Measurements from ENCODE around the gene RLN2.
"Not testable (repeated sequence)": the region's sequence is repeated elsewhere in the genome, so short reads cannot be mapped to it uniquely, and the experiment has no call there.

Gene RLN2, protein sequence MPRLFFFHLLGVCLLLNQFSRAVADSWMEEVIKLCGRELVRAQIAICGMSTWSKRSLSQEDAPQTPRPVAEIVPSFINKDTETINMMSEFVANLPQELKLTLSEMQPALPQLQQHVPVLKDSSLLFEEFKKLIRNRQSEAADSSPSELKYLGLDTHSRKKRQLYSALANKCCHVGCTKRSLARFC

DNA sequence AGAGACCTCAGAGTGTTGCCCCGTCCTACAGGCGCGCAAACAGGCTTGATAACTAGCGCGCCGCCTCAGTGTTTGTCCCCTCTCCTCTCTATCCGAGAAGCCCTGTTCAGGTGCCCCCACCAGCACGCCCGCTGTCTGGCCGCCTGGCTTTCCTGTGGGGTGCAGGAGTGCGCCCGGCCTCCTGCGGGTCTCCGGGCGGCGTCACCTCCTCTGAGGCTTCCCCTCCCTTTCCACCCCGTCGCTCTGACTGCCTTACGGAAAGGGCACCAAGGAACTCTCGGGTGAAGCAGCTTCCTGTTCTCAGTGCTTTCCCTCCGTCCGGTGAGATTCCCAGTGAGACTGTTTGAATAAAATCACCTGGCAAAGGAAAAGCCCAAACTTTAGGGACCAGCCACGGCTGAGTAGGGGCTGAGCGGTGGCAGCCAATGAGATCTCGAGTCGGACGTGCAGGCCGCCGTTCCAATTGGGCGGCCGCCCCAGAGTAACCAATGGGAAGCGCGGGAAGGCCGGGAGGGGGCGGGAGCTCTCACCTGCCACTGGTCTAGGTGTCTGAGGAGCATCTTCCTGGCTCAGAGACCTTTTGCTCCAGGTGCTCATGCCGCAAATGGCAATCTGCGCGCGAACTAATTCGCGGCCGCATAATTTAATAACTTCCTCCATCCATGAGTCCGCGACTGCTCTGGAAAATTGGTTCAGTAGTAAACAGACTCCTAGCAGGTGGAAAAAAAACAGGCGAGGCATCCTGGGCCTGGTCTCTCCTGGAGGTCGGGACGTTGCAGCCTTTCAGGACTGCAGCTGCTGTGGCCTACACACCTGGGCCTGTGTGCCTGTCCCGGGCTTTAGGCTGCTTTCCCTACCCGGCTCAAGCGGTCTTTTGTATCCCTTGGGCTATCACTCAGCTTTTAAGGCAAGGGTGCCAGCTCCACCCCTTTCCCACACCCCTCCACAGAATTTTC lies at the start of gene RLN2:
TSS of gene RLN2 (minus strand) at position 877 of the 956 bp plus-strand sequence. CDS start at position 741, 136 bp downstream.
- DNase-seq (ENCODE audit: low read depth) = not testable (repeated sequence)

DNA sequence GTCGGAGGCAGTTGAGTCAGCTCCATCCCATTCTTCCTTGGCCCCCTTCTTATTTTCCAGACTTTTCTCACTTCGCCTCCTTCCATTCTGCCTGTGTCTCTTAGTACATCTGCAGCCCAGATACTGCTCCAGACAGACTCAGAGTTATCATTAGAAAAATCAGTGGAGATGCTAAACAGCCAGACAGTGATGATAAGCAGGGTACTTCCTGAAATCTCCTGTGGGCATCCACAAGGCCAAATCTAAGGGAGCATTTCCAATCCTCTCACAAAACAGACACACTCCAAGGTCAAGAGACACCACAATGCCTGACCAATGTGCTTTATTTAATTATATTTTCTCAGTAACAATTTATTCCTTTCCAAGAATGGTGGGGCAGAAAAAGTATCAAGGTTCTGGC lies 49.7 kb upstream of the RLN2 start:
- no peak for DNase-seq (ENCODE audit: low read depth)

DNA sequence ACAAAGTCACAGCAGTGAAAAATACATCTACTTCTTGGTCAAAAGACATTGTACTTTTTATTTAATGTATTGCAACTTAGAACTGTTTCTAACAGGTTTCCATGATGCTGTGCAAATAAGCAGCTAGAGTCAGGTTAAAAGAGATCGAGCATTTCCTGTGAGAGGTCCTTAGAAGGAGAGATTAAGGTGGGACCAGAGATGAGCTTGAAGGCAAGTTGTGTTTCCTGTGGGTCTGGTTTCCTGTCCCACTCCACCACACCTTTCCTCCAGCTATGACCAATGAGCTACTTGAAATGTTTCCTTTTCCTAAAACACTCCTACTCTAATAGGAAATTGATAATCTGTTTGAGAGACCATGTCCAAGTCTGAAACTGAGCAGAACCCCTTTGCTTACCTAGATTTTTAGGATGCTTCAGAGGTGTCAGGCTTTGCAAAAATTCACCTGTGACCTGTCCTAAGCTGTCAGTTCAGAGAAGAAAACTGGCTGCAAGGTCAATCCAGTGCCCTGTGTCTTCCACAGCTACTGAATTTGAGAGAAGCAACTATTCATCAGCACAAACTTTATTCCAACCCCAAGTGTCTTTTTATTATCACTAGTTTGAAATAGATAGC lies 48.2 kb upstream of the RLN2 start:
- DNase-seq (ENCODE audit: low read depth) = no peak

DNA sequence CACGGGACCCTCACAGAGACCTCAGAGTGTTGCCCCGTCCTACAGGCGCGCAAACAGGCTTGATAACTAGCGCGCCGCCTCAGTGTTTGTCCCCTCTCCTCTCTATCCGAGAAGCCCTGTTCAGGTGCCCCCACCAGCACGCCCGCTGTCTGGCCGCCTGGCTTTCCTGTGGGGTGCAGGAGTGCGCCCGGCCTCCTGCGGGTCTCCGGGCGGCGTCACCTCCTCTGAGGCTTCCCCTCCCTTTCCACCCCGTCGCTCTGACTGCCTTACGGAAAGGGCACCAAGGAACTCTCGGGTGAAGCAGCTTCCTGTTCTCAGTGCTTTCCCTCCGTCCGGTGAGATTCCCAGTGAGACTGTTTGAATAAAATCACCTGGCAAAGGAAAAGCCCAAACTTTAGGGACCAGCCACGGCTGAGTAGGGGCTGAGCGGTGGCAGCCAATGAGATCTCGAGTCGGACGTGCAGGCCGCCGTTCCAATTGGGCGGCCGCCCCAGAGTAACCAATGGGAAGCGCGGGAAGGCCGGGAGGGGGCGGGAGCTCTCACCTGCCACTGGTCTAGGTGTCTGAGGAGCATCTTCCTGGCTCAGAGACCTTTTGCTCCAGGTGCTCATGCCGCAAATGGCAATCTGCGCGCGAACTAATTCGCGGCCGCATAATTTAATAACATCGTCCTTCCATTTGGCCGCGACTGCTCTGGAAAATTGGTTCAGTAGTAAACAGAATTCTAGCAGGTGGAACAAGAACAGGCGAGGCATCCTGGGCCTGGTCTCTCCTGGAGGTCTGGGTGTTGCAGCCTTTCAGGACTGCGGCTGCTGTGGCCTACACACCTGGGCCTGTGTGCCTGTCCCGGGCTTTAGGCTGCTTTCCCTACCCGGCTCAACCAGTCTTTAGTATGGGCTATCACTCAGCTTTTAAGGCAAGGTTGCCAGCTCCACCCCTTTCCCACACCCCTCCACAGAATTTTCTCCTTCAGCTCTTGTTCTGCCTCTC lies 34.8 kb upstream of the RLN2 start, which contains the start of gene RLN1:
TSS of gene RLN1 (minus strand) at position 885 of the 990 bp plus-strand sequence. CDS start at position 755, 130 bp downstream.
- DNase-seq (ENCODE audit: low read depth) = not testable (repeated sequence)

DNA sequence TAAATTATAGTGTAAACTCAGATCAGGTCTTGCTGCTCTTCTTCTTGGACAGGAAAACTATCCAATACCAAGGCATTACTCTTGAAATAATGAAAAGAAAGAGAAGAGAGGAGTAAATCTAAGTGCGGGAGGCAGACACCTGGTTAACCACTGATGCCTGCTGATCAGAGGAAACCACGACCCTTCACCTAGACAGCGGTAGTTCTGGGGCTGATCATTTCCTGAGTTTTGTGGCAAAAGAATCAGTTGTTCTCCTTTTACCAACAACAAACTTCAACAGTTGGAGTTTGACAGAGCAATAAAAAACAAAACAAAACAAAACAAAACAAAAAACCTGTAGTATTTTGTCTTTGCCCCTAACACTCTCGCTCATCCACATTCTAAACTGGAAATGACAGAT lies 32.2 kb upstream of the RLN2 start:
- DNase-seq (ENCODE audit: low read depth) = no peak

DNA sequence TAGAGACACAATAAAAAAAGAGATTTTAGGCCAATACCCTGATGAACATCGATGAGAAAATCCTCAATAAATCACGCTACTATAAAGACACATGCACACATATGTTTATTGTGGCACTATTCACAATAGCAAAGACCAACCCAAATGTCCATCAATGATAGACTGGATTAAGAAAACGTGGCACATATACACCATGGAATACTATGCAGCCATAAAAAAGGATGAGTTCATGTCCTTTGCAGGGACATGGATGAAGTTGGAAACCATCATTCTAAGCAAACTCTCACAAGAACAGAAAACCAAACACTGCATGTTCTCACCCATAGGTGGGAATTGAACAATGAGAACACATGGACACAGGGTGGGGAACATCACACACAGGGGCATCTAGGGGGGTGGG lies 26.8 kb upstream of the RLN2 start:
- not testable (repeated sequence) for DNase-seq (ENCODE audit: low read depth)

DNA sequence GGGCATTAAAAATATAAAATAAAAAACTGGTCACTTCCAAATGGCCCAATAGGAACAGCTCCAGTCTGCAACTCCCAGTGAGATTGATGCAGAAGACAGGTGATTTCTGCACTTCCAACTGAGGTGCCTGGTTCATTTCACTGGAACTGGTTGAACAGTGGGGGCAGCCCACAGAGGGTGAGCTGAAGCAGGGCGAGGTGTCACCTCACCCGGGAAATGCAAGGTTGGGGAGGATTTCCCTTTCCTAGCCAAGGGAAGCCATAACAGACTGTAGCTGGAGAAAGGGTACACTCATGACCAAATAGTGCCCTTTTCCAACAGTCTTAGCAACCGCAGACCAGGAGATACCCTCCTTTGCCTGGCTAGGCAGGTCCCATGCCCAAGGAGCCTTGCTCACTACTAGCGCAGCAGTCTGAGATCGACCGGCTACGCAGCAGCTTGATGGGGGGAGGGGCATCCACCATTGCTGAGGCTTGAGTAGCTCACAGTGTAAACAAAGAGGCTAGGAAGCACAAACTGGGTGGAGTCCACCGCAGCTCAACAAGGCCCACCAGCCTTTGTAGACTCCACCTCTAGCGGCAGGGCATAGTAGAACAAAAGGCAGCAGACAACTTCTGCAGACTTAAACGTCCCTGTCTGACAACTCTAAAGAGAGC lies 22.5 kb upstream of the RLN2 start:
- no peak for DNase-seq (ENCODE audit: low read depth)

DNA sequence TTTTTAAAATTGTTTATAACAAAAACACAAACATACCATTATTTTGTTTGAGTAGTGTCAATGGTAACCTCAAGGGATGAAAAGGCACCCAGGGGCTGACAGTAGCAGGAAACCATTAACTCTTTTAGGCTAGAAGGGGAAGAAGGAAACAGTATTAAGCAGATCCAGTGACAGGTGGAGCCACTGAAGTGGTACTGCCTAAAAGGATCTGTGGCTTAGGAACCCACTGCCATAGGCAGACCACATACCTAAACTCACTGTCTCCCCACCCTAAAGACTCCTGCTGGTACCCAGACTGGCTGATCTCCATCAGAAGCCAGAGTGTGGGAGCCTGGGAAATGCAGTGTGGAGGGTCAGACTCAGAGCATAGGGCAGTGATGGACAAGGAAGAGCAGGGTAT lies 21.7 kb upstream of the RLN2 start:
- no peak for DNase-seq (ENCODE audit: low read depth)

DNA sequence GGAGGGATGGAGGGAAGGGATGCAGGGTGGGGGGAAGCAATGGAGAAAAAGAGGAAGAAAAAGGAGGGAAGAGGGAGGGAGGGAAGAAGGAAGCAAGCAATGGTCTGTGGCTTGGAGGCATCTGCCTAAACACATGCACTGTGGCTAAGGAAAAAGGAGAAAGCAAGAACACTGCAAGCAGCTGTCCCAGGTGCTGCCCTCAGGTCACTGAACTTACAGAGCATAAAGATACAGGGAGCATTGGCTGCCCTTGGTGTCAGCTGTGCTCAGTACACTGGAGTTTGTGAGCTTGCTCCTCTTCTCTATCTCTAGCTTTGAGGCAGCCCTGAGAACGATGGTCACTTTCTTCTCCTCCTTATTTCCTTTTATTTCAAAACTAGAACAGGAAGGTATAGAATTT lies 17.1 kb upstream of the RLN2 start:
- DNase-seq (ENCODE audit: low read depth) = not testable (repeated sequence)

DNA sequence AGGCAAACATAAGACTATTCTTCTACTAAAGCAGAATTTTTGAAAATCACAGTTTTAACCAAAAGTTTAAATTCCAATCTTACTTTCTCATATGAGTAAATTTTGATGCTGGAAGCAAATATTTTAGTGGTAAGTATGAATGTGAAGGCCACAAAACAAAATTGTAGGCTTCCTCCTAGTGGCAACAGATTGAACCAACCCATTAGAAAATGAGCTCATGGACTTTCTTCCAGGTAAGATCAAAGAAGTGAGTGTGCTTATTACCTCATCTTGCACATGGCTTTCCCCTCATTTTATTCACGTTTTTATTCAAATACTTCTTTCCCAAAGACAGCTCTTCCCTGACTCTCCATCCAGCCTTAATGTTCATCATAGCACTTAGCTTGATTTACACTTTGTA lies 16.5 kb upstream of the RLN2 start:
- DNase-seq (ENCODE audit: low read depth) = peak; percentile 9

DNA sequence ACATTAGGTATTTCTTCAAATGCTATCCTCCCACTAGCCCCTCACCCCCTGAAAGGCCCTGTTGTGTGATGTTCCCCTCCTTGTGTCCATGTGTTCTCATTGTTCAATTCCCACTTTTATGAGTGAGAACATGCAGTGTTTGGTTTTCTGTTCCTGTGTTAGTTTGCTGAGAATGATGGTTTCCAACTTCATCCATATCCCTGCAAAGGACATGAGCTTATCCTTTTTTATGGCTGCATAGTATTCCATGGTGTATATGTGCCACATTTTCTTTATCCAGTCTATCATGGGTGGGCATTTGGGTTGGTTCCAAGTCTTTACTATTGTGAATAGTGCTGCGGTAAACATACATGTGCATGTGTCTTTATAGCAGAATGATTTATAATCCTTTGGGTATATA lies 11.9 kb upstream of the RLN2 start:
- DNase-seq (ENCODE audit: low read depth) = not testable (repeated sequence)

DNA sequence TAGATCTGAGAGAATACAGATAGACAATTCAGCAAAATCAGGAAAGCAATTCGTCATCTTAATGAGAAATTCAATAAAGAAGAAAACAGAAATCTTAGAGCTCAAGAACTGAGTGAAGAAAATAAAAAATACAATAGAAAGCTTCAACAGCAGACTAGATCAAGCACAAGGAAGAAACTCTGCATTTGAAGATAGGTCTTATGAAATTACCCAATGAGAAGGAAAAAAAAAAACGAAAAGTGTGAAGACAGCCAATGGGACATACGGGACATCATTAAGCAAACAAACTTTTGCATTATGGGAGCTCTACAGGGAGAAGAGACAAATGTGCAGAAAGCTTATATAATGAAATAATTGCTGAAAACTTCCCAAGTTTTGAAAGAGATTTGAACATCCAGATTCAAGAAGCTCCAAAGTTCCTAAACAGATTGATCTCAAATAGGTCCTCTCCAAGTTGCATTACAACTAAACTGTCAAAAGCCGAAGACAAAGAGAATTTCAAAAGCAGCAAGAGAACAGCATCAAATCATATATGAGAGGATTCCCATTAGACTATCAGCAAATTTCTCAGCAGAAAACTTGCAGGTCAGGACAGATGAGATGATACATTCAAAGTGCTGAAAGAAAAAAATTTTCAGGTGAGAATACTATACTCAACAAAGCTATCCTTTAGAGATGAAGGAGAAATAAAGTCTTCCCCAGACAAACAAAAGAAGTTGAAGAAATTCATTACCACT lies 10.8 kb upstream of the RLN2 start:
- DNase-seq (ENCODE audit: low read depth) = no peak

DNA sequence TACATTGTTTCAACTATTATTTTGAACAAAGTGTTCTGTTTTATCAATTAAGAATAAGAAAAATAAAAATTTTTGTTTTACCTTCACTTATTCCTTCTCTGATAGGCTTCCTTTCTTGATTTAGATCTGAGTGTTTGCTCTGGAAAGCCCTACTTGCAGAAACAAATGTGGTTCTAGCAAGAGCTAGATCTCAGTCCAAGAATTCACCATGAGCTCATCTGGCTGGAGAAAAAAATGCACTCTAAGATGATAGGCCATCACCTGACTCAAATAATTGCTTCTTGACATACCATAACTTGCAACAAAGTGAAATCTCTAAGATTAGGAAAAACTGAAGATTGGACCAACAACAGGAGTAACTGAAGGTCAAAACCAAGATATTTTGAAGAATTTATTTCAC lies 6.3 kb upstream of the RLN2 start:
- no peak for DNase-seq (ENCODE audit: low read depth)

DNA sequence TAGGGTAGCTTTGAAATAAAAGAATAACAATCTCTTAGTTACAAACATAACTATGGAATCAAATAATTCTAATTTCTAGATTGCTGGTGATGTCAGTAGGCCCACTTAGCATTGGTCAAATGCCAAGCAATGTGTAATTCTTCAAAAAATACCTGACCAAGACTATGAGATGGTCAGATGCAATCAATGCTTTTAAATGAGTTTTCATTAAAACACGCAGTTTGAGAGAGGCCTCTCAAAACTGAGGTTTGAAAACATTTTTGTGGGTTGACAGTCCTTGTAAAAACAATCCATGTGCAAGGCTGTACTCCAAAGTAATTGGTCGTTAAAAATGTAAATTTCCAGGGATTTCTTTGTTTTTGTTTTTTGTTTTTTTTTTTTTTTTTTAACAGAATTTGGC lies 1.2 kb upstream of the RLN2 start:
- DNase-seq (ENCODE audit: low read depth) = peak; percentile 3

DNA sequence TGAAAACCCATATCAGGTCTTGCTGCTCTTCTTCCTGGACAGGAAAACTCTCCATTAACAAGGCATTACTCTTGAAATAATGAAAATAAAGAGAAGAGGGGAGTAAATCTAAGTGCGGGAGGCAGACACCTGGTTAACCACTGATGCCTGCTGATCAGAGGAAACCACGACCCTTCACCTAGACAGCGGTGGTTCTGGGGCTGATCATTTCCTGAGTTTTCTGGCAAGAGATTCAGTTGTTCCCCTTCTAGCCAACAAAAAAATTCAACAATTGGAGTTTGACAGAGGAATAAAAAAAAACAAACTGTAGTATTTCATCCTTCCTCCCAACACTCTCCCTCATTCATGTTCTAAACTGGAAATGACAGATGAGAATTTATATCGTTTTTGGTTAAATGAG lies 3.0 kb downstream of the RLN2 start:
- no peak for DNase-seq (ENCODE audit: low read depth)

DNA sequence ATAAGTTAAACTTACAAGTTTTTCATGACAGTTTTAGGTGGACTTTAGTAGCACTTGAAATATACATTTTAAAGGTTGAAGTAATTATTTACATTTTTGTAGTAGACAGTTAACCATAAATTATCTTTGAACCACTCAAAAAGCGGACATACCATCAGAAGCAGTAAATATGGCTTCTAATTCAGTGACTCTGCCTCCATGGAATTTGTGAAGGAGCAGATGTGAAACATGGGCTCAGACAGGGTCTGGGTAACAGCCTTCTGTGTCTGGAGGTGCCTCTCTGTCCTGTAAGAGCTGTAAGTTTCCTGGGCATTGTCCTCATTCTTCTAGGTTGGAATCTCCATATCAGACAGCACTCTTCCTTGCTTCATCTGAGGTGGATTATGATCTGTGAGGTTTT lies 12.4 kb downstream of the RLN2 start:
- no peak for DNase-seq (ENCODE audit: low read depth)

DNA sequence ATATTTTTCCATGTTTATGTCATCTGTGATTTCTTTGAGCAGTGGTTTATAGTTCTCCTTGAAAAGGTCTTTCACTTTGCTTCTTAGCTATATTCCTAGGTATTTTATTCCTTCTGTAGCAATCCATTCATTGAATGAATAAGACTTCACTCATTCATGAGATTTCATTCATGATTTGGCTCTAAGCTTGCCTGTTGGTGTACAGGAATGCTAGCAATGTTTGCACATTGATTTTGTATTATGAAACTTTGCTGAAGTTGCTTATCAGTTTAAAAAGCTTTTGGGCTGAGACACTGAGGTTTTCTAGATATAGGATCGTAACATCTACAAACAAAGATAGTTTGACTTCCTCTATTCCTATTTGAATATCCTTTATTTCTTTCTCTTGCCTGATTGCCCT lies 15.9 kb downstream of the RLN2 start:
- DNase-seq (ENCODE audit: low read depth) = no peak

DNA sequence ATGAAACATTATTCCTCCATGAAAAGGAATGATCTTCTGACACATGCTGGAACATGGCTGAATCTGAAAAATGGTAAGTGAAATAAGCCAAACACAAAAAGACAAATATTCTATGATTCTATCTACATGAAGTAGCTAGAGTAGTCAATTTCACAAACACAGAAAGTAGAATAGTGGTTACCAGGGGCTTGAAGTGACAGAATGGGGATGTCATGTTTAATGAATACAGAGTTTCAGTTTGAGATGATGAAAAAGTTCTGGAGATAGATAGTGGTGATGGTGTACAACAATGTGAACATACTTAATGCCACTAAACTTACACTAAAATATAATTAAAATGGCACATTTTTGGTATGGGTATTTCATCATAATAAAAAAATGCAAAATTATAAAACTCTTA lies 18.3 kb downstream of the RLN2 start:
- DNase-seq (ENCODE audit: low read depth) = no peak

DNA sequence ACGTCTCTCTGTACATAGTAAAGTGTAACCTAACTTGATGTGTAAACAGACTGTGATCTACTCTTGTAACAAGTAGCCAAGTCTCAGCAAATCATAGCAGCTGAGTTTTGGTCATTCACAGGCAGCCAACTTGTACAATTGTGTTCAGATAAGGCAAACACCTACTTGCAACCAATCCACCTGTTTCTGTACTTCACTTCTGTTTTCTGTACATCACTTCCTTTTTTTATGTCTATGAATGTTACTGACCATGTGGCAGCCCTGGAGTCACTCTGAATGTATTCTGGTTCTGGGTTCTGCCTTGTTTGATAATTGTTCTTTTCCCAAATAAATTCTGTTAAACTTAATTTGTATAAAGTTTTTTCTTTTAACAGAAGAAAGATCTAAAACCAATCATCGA lies 26.0 kb downstream of the RLN2 start:
- DNase-seq (ENCODE audit: low read depth) = no peak

DNA sequence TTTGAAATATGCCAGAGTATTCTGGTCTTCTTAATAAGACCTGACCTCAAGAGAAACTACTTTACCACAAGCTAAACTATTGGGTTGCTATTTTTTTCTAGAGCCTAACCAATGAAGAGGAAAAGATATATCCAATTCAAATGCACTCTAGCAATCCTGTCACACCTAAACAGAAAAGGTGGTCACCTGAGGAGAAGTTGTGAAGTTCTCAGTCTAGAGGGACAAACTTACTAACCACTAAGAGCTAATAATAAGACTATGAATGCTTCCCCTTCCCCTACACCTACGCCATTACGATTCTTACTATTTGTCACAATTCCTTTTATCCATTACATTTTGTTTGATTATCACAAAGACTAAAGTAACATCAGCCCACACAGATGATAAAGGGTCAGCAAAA lies 29.7 kb downstream of the RLN2 start:
- no peak for DNase-seq (ENCODE audit: low read depth)

All from stromal cell of bone marrow (primary cell).